GM19467 (cell line): ENCODE data around the gene SLC29A4.
"Not testable (repeated sequence)": the region's sequence is repeated elsewhere in the genome, so short reads cannot be mapped to it uniquely, and the experiment has no call there.

Source experiments
- ATAC-seq: cut with Tn5 transposase; IDR thresholded peaks from one replicate; pipeline ENCODE4 v1.9.1; 2021; ENCODE audit warnings: mild to moderate bottlenecking, moderate library complexity; ENCODE audit not compliant: unreplicated experiment

The SLC29A4 gene

GRCh38 chr7:5282543-5283316 lies at the start of gene SLC29A4:
SLC29A4 (plus strand) TSS chr7:5282943; CDS start chr7:5287817, 4,874 bp downstream.
- no peak for ATAC-seq

GRCh38 chr7:5234852-5235831 lies 47.6 kb upstream of the SLC29A4 start:
- ATAC-seq: no peak

- no peak for ATAC-seq
These were observed 45.5 kb upstream of the SLC29A4 start for GRCh38 chr7:5237286-5237685.

- ATAC-seq: no peak
These were observed 44.2 kb upstream of the SLC29A4 start for GRCh38 chr7:5238500-5238899.

- ATAC-seq: no peak
These were observed 39.5 kb upstream of the SLC29A4 start for GRCh38 chr7:5243261-5243660.

GRCh38 chr7:5248201-5248885 lies 34.4 kb upstream of the SLC29A4 start:
- ATAC-seq: no peak

- ATAC-seq: not testable (repeated sequence)
These were observed 32.0 kb upstream of the SLC29A4 start for GRCh38 chr7:5250787-5251186.

- ATAC-seq: not testable (repeated sequence)
These were observed 29.2 kb upstream of the SLC29A4 start for GRCh38 chr7:5253529-5253928.

GRCh38 chr7:5254371-5254770 lies 28.4 kb upstream of the SLC29A4 start:
- not testable (repeated sequence) for ATAC-seq

- no peak for ATAC-seq
These were observed 26.9 kb upstream of the SLC29A4 start for GRCh38 chr7:5255832-5256231.

GRCh38 chr7:5260530-5261068 lies 22.1 kb upstream of the SLC29A4 start:
- ATAC-seq: not testable (repeated sequence)

- ATAC-seq: not testable (repeated sequence)
These were observed 19.7 kb upstream of the SLC29A4 start for GRCh38 chr7:5263066-5263465.

- no peak for ATAC-seq
These were observed 17.2 kb upstream of the SLC29A4 start for GRCh38 chr7:5265320-5266190.

GRCh38 chr7:5266191-5267028 lies 16.3 kb upstream of the SLC29A4 start:
- ATAC-seq: no peak

GRCh38 chr7:5267829-5268228 lies 14.9 kb upstream of the SLC29A4 start:
- not testable (repeated sequence) for ATAC-seq

GRCh38 chr7:5269992-5270657 lies 12.6 kb upstream of the SLC29A4 start:
- not testable (repeated sequence) for ATAC-seq

- ATAC-seq: no peak
These were observed 12.0 kb upstream of the SLC29A4 start for GRCh38 chr7:5270788-5271187.

GRCh38 chr7:5273831-5274405 lies 8.8 kb upstream of the SLC29A4 start:
- not testable (repeated sequence) for ATAC-seq
